Measurements from ENCODE around the gene TLE3.

The TLE3 gene

GRCh38 chr15:70082281-70082900, 15.3 kb downstream of the TLE3 start:
- DNase-seq (ENCODE audit: low read depth), result no peak

- DNase-seq (ENCODE audit: low read depth), result no peak
Measured at GRCh38 chr15:70081612-70082011, 16.1 kb downstream of the TLE3 start.

GRCh38 chr15:70080347-70080746, 17.4 kb downstream of the TLE3 start:
- DNase-seq (ENCODE audit: low read depth), result no peak

GRCh38 chr15:70079888-70080287, 17.8 kb downstream of the TLE3 start:
- DNase-seq (ENCODE audit: low read depth), result no peak

GRCh38 chr15:70078578-70079417, 18.9 kb downstream of the TLE3 start:
- no peak for DNase-seq (ENCODE audit: low read depth)

- DNase-seq (ENCODE audit: low read depth), result no peak
Measured at GRCh38 chr15:70077188-70078147, 20.2 kb downstream of the TLE3 start.

GRCh38 chr15:70074380-70074779, 23.3 kb downstream of the TLE3 start:
- no peak for DNase-seq (ENCODE audit: low read depth)

- no peak for DNase-seq (ENCODE audit: low read depth)
Measured at GRCh38 chr15:70072479-70072878, 25.2 kb downstream of the TLE3 start.

GRCh38 chr15:70071799-70072198, 25.9 kb downstream of the TLE3 start:
- no peak for DNase-seq (ENCODE audit: low read depth)

- no peak for DNase-seq (ENCODE audit: low read depth)
Measured at GRCh38 chr15:70069716-70070115, 28.0 kb downstream of the TLE3 start.

GRCh38 chr15:70068783-70069565, 28.7 kb downstream of the TLE3 start:
- DNase-seq (ENCODE audit: low read depth), result no peak

GRCh38 chr15:70067681-70068080, 30.0 kb downstream of the TLE3 start:
- no peak for DNase-seq (ENCODE audit: low read depth)

GRCh38 chr15:70067011-70067410, 30.7 kb downstream of the TLE3 start:
- no peak for DNase-seq (ENCODE audit: low read depth)

- DNase-seq (ENCODE audit: low read depth), result no peak
Measured at GRCh38 chr15:70066447-70066846, 31.3 kb downstream of the TLE3 start.

GRCh38 chr15:70066004-70066403, 31.7 kb downstream of the TLE3 start:
- DNase-seq (ENCODE audit: low read depth), result no peak

GRCh38 chr15:70065006-70065722, 32.6 kb downstream of the TLE3 start:
- no peak for DNase-seq (ENCODE audit: low read depth)

- DNase-seq (ENCODE audit: low read depth), result no peak
Measured at GRCh38 chr15:70064441-70064840, 33.3 kb downstream of the TLE3 start.

- DNase-seq (ENCODE audit: low read depth), result no peak
Measured at GRCh38 chr15:70063980-70064379, 33.7 kb downstream of the TLE3 start.

GRCh38 chr15:70063261-70063925, 34.3 kb downstream of the TLE3 start:
- no peak for DNase-seq (ENCODE audit: low read depth)

GRCh38 chr15:70062321-70062956, 35.3 kb downstream of the TLE3 start:
- no peak for DNase-seq (ENCODE audit: low read depth)

Measured in stimulated activated CD8-positive, alpha-beta memory T cell treated with anti-CD3 and anti-CD28 coated beads, Interleukin-12 subunit alpha, Interleukin-12 subunit beta, amount 100 ng/mL, for 4 hours (primary cell).